ENCODE measurements around the gene TMEM120B. TPM values are rescaled to one million over a fixed set of nuclear protein-coding genes. Genes with fewer than 3 reads are reported as not detected.

The TMEM120B gene
- total and polyA plus RNA-seq, 2 of the 4 experiments (the other 2 are of a cell fraction), result 10.6 to 18.4 TPM

GRCh38 chr12:121809712-121810116 is 97.2 kb downstream of the TMEM120B start:
- no peak overlapping the region for H3K4ac ChIP-seq (ENCODE audit: low read depth, low read length)
- no peak overlapping the region for H3K18ac ChIP-seq (ENCODE audit: low read depth, low read length)
- H2AFZ ChIP-seq (replicated peaks; ENCODE audit: low read length, poor library complexity), result no peak overlapping the region
- intact Hi-C loops (cut with micrococcal nuclease), result no loop called here
- H3K27ac ChIP-seq (ENCODE audit: insufficient read depth, low read length), result no peak overlapping the region
- no peak overlapping the region for H3K4me2 ChIP-seq (ENCODE audit: low read depth, low read length)
- peaks cover 66% of the 10 kb centered on the region for H4K20me1 ChIP-seq (ENCODE audit: insufficient read depth, low read length)
- no peak overlapping the region for H3K9ac ChIP-seq (ENCODE audit: low read depth, low read length)
- H4K91ac ChIP-seq (ENCODE audit: insufficient read depth, low read depth, low read length), result no peak overlapping the region
- BruUV-seq (replicated peaks), result TSS peak; percentile 78
- in situ Hi-C loops (cut with MboI; ENCODE audit: low sequenced_read_pairs), result no loop called here
- no peak overlapping the region for H2AK9ac ChIP-seq (replicated peaks; ENCODE audit: low read depth, low read length, poor library complexity)
- dilution Hi-C loops (cut with HindIII; ENCODE audit: low sequenced_read_pairs, unreplicated experiment), result no loop called here
- H2BK5ac ChIP-seq (ENCODE audit: low read depth, low read length, poor library complexity, severe bottlenecking), result no peak overlapping the region
- DNase-seq (no peak), ATAC-seq (ENCODE audit: low read depth) (no peak)
- H3K14ac ChIP-seq (replicated peaks; ENCODE audit: low read depth, low read length), result no peak overlapping the region
- H2BK20ac ChIP-seq (ENCODE audit: low read depth, low read length), result no peak overlapping the region
- H2BK15ac ChIP-seq (ENCODE audit: low read depth, low read length), result no peak overlapping the region
- H3K56ac ChIP-seq (ENCODE audit: extremely low read depth, insufficient read depth, low read length), result no peak overlapping the region
- H3K23ac ChIP-seq (ENCODE audit: low read depth, low read length), result no peak overlapping the region
- H2AK5ac ChIP-seq (ENCODE audit: low read depth, low read length), result no peak overlapping the region
- TF ChIP-seq RCOR1 (IDR thresholded peaks at IDR 0.05; ENCODE audit: insufficient replicate concordance, low read length) (no peak), CTCF (conservative IDR thresholded peaks at IDR 0.05; ENCODE audit: low read depth, low read length) (no peak)
- no peak overlapping the region for H3K4me3 ChIP-seq (ENCODE audit: insufficient read depth, low read depth, low read length)
- no peak overlapping the region for H4K5ac ChIP-seq (ENCODE audit: low read depth, low read length)
- no peak overlapping the region for H4K8ac ChIP-seq (ENCODE audit: low read depth in 2 of 2, low read length in 2 of 2)
- peaks cover 23% of the 10 kb centered on the region for H3K4me1 ChIP-seq (ENCODE audit: control insufficient read depth, insufficient read depth, low read length)
- peaks cover 22 to 71% of the 10 kb centered on the region in 2 experiments; a peak in 3 of 4 replicates for H3K79me1 ChIP-seq (ENCODE audit: low read depth in 1 of 2, low read length in 2 of 2)
- WGBS, 2 experiments (ENCODE audit: extremely low coverage in 2 of 2, insufficient read length in 1 of 2), result 100% methylated on average over 4 of the region's 27 CpGs; no CpG with 5 or more reads in 1 of the 2 experiments
- H3K36me3 ChIP-seq (ENCODE audit: control insufficient read depth, insufficient read depth, low read length), result peaks cover 49% of the 10 kb centered on the region
- H3K9me3 ChIP-seq (ENCODE audit: control insufficient read depth, insufficient read depth, low read length), result no peaks in the 10 kb centered on the region
- no peaks in the 10 kb centered on the region for H3K9me1 ChIP-seq (ENCODE audit: insufficient read depth, low read length)
- ChIA-PET POLR2A (ENCODE audit: unreplicated experiment) (interaction anchor here (1.7 kb wide), 1 partner anchor 8 kb away, joined by 20 read pairs; no protein-coding TSS in a partner anchor), CTCF (interaction anchor here (4.1 kb wide), 1 partner anchor 15 kb away, joined by 49 read pairs; the partner anchor contains the start of gene RHOF)
- no peaks in the 10 kb centered on the region for H3K27me3 ChIP-seq (ENCODE audit: control insufficient read depth, insufficient read depth, low read length)
- no peak overlapping the region for H2BK120ac ChIP-seq (ENCODE audit: low read depth, low read length)

Measured in IMR-90 (cell line).